Activated CD4-positive, alpha-beta T cell treated with anti-CD3 and anti-CD28 coated beads, Interleukin-2, amount 50 U/mL, for 48 hours (primary cell): ENCODE data around the gene SPINK14.

ENCODE experiments used
- DNase-seq, 2 experiments: peaks; one replicate each; pipeline ENCODE4 v3.0.0-alpha.2; 2020

Gene SPINK14

GRCh38 chr5:148202531-148203203 lies 34.3 kb downstream of the SPINK14 start, which contains the start of gene SPINK6:
TSS of gene SPINK6 (plus strand) at chr5:148203042. CDS start at chr5:148203097, 55 bp downstream.
- DNase-seq: no peak

- DNase-seq: no peak
Observed at GRCh38 chr5:148205044-148205806, 36.9 kb downstream of the SPINK14 start.

- DNase-seq: no peak
Observed at GRCh38 chr5:148205865-148206264, 37.5 kb downstream of the SPINK14 start.

GRCh38 chr5:148206620-148207019 lies 38.3 kb downstream of the SPINK14 start:
- DNase-seq: no peak

- no peak for DNase-seq
Observed at GRCh38 chr5:148208226-148208625, 39.9 kb downstream of the SPINK14 start.

GRCh38 chr5:148209151-148209770 lies 40.9 kb downstream of the SPINK14 start:
- no peak for DNase-seq

GRCh38 chr5:148214665-148215185 lies 46.4 kb downstream of the SPINK14 start:
- DNase-seq: no peak

- no peak for DNase-seq
Observed at GRCh38 chr5:148221508-148221907, 53.2 kb downstream of the SPINK14 start.

- no peak for DNase-seq
Observed at GRCh38 chr5:148224117-148224742, 55.9 kb downstream of the SPINK14 start.
